Left lung (tissue), 10 donors: Measurements from ENCODE around the gene KEAP1. TPM values are rescaled to one million over a fixed set of nuclear protein-coding genes. Genes with fewer than 3 reads are reported as not detected.

Experiments
- ATAC-seq: fragments of 200-7000 bp; cut with Tn5 transposase; one replicate; pipeline ENCODE4 v1.9.1; 2020; ENCODE audit warnings: moderate library complexity
- DNase-seq, 4 donors: peaks; one replicate each; pipeline ENCODE4 v3.0.0-alpha.2; 2013 to 2020
- H3K27ac ChIP-seq, 2 donors: fragments of 200-600 bp; sonication (generic) in 1 of 2; one replicate each; pipeline versions ENCODE4 v1.5.0 to v1.8.0; 2020 to 2021
- H3K27me3 ChIP-seq, 2 donors: fragments of 200-600 bp; sonication (generic) in 1 of 2; one replicate each; pipeline versions ENCODE4 v1.5.0 to v1.8.0; 2020 to 2021
- H3K36me3 ChIP-seq, 2 donors: fragments of 200-600 bp; sonication (generic) in 1 of 2; one replicate each; pipeline versions ENCODE4 v1.5.0 to v1.8.0; 2020 to 2021
- H3K4me1 ChIP-seq, 2 donors: fragments of 200-600 bp; one replicate each; pipeline ENCODE4 v1.8.0; 2021
- H3K4me3 ChIP-seq, 2 donors: fragments of 200-600 bp; sonication (generic) in 1 of 2; one replicate each; pipeline versions ENCODE4 v1.5.0 to v1.8.0; 2020 to 2021; ENCODE audit warnings: mild to moderate bottlenecking in 1 of 2
- H3K9me3 ChIP-seq, 2 donors: fragments of 200-600 bp; sonication (generic) in 1 of 2; one replicate each; pipeline versions ENCODE4 v1.5.0 to v1.8.0; 2020 to 2021
- CTCF ChIP-seq, 2 donors: fragments of 200-600 bp; sonication (generic) in 1 of 2; IDR thresholded peaks; one replicate each; pipeline versions ENCODE4 v1.5.0 to v1.8.0; 2021; ENCODE audit warnings: antibody characterized with exemption in 2 of 2
- intact Hi-C, 2 donors: fragments of 100-400 bp; cut with DNase I; formaldehyde crosslinking; loops; one replicate each; pipeline versions ENCODE4 v1.11.2 to v1.14.2; 2022
- polyA plus RNA-seq, 6 donors: library from polyadenylated mRNA; unstranded; fragments of 120-200 nt; gene quantifications; one replicate each; pipeline ENCODE4 v1.2.1, GENCODE V29; 2013; ENCODE audit not compliant: insufficient read length in 6 of 6
- total RNA-seq, 2 donors: library from RNA; stranded (reverse); fragmentation: NEBNext Ultra II Directional; extraction: Animal tissue kit (Norgen Biotek cat#: 25700); gene quantifications; one replicate each; pipeline ENCODE4 v1.2.1, GENCODE V29; 2021
- donor health status: DM: no; HTN: yes; CAD: no.
- donor health status: DM: no; HTN: no; CAD: no.

Gene KEAP1
- total and polyA plus RNA-seq, 8 donors, result 56.0 to 82.2 (median 75.8) TPM

GRCh38 chr19:10525636-10526035, 22.5 kb upstream of the KEAP1 start:
- Histone ChIP-seq H3K4me1 (no peaks in the 10 kb centered on the region), H3K27me3 (peaks cover 0 to 24% of the 10 kb centered on the region in 2 donors), H3K9me3 (no peaks in the 10 kb centered on the region), H3K4me3 (no peak overlapping the region), H3K36me3 (no peaks in the 10 kb centered on the region), H3K27ac (no peak overlapping the region)
- TF ChIP-seq CTCF (IDR thresholded peaks at IDR 0.05), result no peak
- DNase-seq (no peak), ATAC-seq (no peak)
- intact Hi-C loops, result no loop called here

- H3K27ac ChIP-seq, result no peak overlapping the region
- no peak for DNase-seq
- intact Hi-C loops, result no loop called here
- peaks cover 0 to 6% of the 10 kb centered on the region in 2 donors for H3K4me1 ChIP-seq
- ATAC-seq, result no peak
- H3K27me3 ChIP-seq, result peaks cover 16 to 49% of the 10 kb centered on the region in 2 donors
- no peak overlapping the region for H3K4me3 ChIP-seq
- H3K9me3 ChIP-seq, result no peaks in the 10 kb centered on the region
- no peaks in the 10 kb centered on the region for H3K36me3 ChIP-seq
- TF ChIP-seq CTCF (IDR thresholded peaks at IDR 0.05), result no peak
These were observed 20.0 kb upstream of the KEAP1 start for GRCh38 chr19:10523135-10523636.

GRCh38 chr19:10521461-10522171, 18.5 kb upstream of the KEAP1 start:
- peaks cover 30 to 65% of the 10 kb centered on the region in 2 donors for H3K27me3 ChIP-seq
- DNase-seq (no peak), ATAC-seq (no peak)
- no peaks in the 10 kb centered on the region for H3K36me3 ChIP-seq
- H3K27ac ChIP-seq, result no peak overlapping the region
- H3K4me3 ChIP-seq, result no peak overlapping the region
- TF ChIP-seq CTCF (IDR thresholded peaks at IDR 0.05), result no peak
- H3K9me3 ChIP-seq, result no peaks in the 10 kb centered on the region
- peaks cover 11 to 19% of the 10 kb centered on the region in 2 donors for H3K4me1 ChIP-seq
- intact Hi-C loops, result no loop called here

- peaks cover 11 to 19% of the 10 kb centered on the region in 2 donors for H3K4me1 ChIP-seq
- no peaks in the 10 kb centered on the region for H3K9me3 ChIP-seq
- DNase-seq, result no peak
- TF ChIP-seq CTCF (IDR thresholded peaks at IDR 0.05), result no peak
- no peaks in the 10 kb centered on the region for H3K36me3 ChIP-seq
- no peak overlapping the region for H3K4me3 ChIP-seq
- ATAC-seq, result no peak
- intact Hi-C loops, result no loop called here
- H3K27ac ChIP-seq, result no peak overlapping the region
- H3K27me3 ChIP-seq, result peaks cover 32 to 73% of the 10 kb centered on the region in 2 donors
These were observed 17.6 kb upstream of the KEAP1 start for GRCh38 chr19:10520652-10521318.

GRCh38 chr19:10519421-10519820, 16.3 kb upstream of the KEAP1 start:
- TF ChIP-seq CTCF (IDR thresholded peaks at IDR 0.05), result no peak
- Histone ChIP-seq H3K27ac (no peak overlapping the region), H3K4me3 (no peak overlapping the region), H3K9me3 (no peaks in the 10 kb centered on the region), H3K36me3 (no peaks in the 10 kb centered on the region), H3K27me3 (peaks cover 42 to 87% of the 10 kb centered on the region in 2 donors), H3K4me1 (peaks cover 11 to 24% of the 10 kb centered on the region in 2 donors)
- ATAC-seq (no peak), DNase-seq (no peak)
- intact Hi-C loops, result no loop called here
